Right atrium auricular region (tissue), 2 donors: ENCODE results near the gene VPS13A. TPM values are rescaled to one million over a fixed set of nuclear protein-coding genes. Genes with fewer than 3 reads are reported as not detected.

ENCODE experiments used
- DNase-seq: peaks from one replicate; pipeline ENCODE4 v3.0.0-alpha.2; 2019; ENCODE audit warnings: low spot score
- H3K27ac ChIP-seq, 2 donors: fragments of 200-600 bp; sonication (generic); 1 replicate in 1 of 2; 2 replicates in 1 of 2; pipeline ENCODE4 v1.5.1; 2016 to 2019
- H3K27me3 ChIP-seq, 2 donors: fragments of 200-600 bp; sonication (generic); one replicate each; pipeline versions ENCODE4 v1.5.1 to v1.6.0; 2017 to 2019
- H3K36me3 ChIP-seq: fragments of 200-600 bp; sonication (generic); one replicate; pipeline ENCODE4 v1.5.1; 2016
- H3K4me1 ChIP-seq, 2 donors: fragments of 200-600 bp; sonication (generic); one replicate each; pipeline versions ENCODE4 v1.5.1 to v1.6.0; 2017 to 2019
- H3K4me3 ChIP-seq, 2 donors: fragments of 200-600 bp; sonication (generic); 1 replicate in 1 of 2; 2 replicates in 1 of 2; pipeline ENCODE4 v1.5.1; 2017 to 2019; ENCODE audit warnings: mild to moderate bottlenecking in 1 of 2, moderate library complexity in 1 of 2
- H3K9me3 ChIP-seq, 2 donors: fragments of 200-600 bp; sonication (generic); one replicate each; pipeline ENCODE4 v1.5.1; 2019
- CTCF ChIP-seq, 2 donors: fragments of 200-600 bp; sonication (generic); IDR thresholded peaks; one replicate each; pipeline ENCODE4 v1.5.1; 2019; ENCODE audit warnings: antibody characterized with exemption in 2 of 2
- total RNA-seq, 2 donors: library from RNA; depleted of rRNA; stranded (reverse); fragments of >200 nt; gene quantifications; one replicate each; pipeline ENCODE4 v1.1.0, GENCODE V29; 2016

VPS13A gene
- total RNA-seq, 2 donors from 2014 or later: 29.5 to 43.8 TPM

GRCh38 chr9:77463151-77463550 is 285.8 kb downstream of the VPS13A start:
- H3K27ac ChIP-seq: no peak overlapping the region
- no peak overlapping the region for H3K4me3 ChIP-seq
- no peak for TF ChIP-seq CTCF (IDR thresholded peaks at IDR 0.05)

GRCh38 chr9:77464661-77465060 is 287.3 kb downstream of the VPS13A start:
- no peak overlapping the region for H3K27ac ChIP-seq
- H3K36me3 ChIP-seq: no peaks in the 10 kb centered on the region
- no peaks in the 10 kb centered on the region for H3K27me3 ChIP-seq
- no peaks in the 10 kb centered on the region for H3K4me1 ChIP-seq
- no peak for TF ChIP-seq CTCF (IDR thresholded peaks at IDR 0.05)
- no peaks in the 10 kb centered on the region for H3K9me3 ChIP-seq
- DNase-seq: no peak
- H3K4me3 ChIP-seq: no peak overlapping the region

More at GRCh38 chr9:77463151-77463550, 285.8 kb downstream of the VPS13A start:
- Histone ChIP-seq H3K4me1 (no peaks in the 10 kb centered on the region), H3K27me3 (no peaks in the 10 kb centered on the region), H3K9me3 (no peaks in the 10 kb centered on the region), H3K36me3 (no peaks in the 10 kb centered on the region)
- DNase-seq: no peak

DNA sequence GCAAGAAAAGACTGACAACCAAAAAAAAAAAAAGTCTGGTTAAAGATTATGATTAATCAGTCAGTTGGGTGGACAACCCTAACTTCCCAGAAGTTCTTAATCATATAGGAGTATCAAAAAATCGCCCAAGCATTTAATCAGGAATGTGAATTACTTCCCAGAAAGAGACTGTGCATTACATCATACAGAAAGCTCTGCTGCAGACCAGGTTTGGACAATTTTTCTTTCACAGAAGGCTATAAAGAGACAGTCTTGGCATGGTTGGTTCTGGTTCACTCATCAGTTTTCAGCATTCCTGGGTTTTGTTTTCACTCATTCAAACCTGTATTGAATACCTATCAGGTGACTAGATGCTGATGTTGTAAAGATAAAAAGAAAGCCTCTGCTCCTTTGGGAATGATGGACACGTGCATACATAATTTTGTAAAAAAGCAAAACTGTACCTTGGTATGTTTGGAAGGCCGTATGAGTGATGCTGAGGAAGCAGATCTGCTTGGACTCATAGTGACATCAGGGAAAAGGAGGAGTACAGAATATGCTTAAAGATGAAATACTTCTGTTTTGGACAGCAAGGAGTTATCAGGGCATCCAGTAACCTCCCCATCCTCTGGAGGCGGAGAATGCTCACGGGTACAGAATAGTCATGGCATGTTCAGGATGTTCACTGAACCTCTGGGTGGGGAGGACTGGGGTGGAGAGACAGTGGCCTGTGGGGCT is 292.3 kb downstream of the VPS13A start:
- H3K36me3 ChIP-seq: no peaks in the 10 kb centered on the region
- peaks cover 0 to 16% of the 10 kb centered on the region in 2 donors for H3K9me3 ChIP-seq
- no peak for DNase-seq
- H3K4me3 ChIP-seq: no peak overlapping the region
- no peak for TF ChIP-seq CTCF (IDR thresholded peaks at IDR 0.05)
- H3K4me1 ChIP-seq: no peaks in the 10 kb centered on the region
- H3K27me3 ChIP-seq: no peaks in the 10 kb centered on the region
- H3K27ac ChIP-seq: no peak overlapping the region

Other genes starting within 250 kb of the VPS13A start
- gene FOXB2, start 157.9 kb upstream of the VPS13A start, total RNA-seq: not detected